Neuronal stem cell (in vitro differentiated cells): ENCODE measurements around the gene DCP1B.

Source experiments
- DNase-seq: peaks from one replicate; pipeline ENCODE4 v3.0.0-alpha.2; 2013; ENCODE audit warnings: low spot score
- H2AFZ ChIP-seq: one replicate; pipeline ENCODE4 v1.6.1; 2013; ENCODE audit warnings: mild to moderate bottlenecking, low read length, inconsistent platforms
- H2AK5ac ChIP-seq: 2 replicates; pipeline ENCODE4 v1.6.1; 2013; ENCODE audit warnings: low read depth, mild to moderate bottlenecking, inconsistent platforms, low read length, moderate library complexity, mixed read lengths
- H2BK120ac ChIP-seq: 2 replicates; pipeline ENCODE4 v1.6.1; 2013; ENCODE audit warnings: low read depth, mild to moderate bottlenecking, inconsistent platforms, low read length, moderate library complexity, mixed read lengths
- H2BK12ac ChIP-seq: one replicate; pipeline ENCODE4 v1.6.1; 2013; ENCODE audit warnings: low read length, inconsistent platforms
- H2BK15ac ChIP-seq: 2 replicates; pipeline ENCODE4 v1.6.1; 2013; ENCODE audit warnings: mild to moderate bottlenecking, low read length, inconsistent platforms, mixed read lengths
- H2BK5ac ChIP-seq: one replicate; pipeline ENCODE4 v1.6.1; 2013; ENCODE audit warnings: inconsistent platforms, mild to moderate bottlenecking, low read length, moderate library complexity
- H3K14ac ChIP-seq: one replicate; pipeline ENCODE4 v1.6.1; 2013; ENCODE audit warnings: low read length, inconsistent platforms
- H3K18ac ChIP-seq: 2 replicates; pipeline ENCODE4 v1.6.1; 2013; ENCODE audit warnings: low read length, inconsistent platforms
- H3K23ac ChIP-seq: 2 replicates; pipeline ENCODE4 v1.6.1; 2013; ENCODE audit warnings: low read depth, mild to moderate bottlenecking, mixed read lengths, low read length, inconsistent platforms; ENCODE audit not compliant: poor library complexity
- H3K27ac ChIP-seq: replicated peaks from 3 replicates; pipeline ENCODE4 v1.5.1; 2013; ENCODE audit warnings: low read length, inconsistent platforms
- H3K27me3 ChIP-seq, 3 experiments: 2 replicates each; pipeline ENCODE4 v1.6.1; 2013; ENCODE audit warnings: low read length in 3 of 3, mild to moderate bottlenecking in 2 of 3, inconsistent platforms in 1 of 3, low read depth in 1 of 3, mixed read lengths in 1 of 3, moderate library complexity in 1 of 3; ENCODE audit not compliant: control insufficient read depth in 3 of 3, insufficient read depth in 3 of 3
- H3K36me3 ChIP-seq, 2 donors: replicated peaks in 1 of 2; 2 replicates each; pipeline ENCODE4 v1.6.1; 2013; ENCODE audit warnings: low read length in 2 of 2; ENCODE audit not compliant: control insufficient read depth in 2 of 2, insufficient read depth in 2 of 2
- H3K4ac ChIP-seq: 2 replicates; pipeline ENCODE4 v1.6.1; 2013; ENCODE audit warnings: inconsistent platforms, mild to moderate bottlenecking, low read length, moderate library complexity
- H3K4me1 ChIP-seq, 2 donors: 1 replicate in 1 of 2; 2 replicates in 1 of 2; pipeline ENCODE4 v1.6.1; 2013; ENCODE audit warnings: low read length in 2 of 2, low read depth in 1 of 2; ENCODE audit not compliant: control insufficient read depth in 2 of 2, insufficient read depth in 1 of 2
- H3K4me2 ChIP-seq: one replicate; pipeline ENCODE4 v1.6.1; 2013; ENCODE audit warnings: mild to moderate bottlenecking, low read length, inconsistent platforms; ENCODE audit not compliant: insufficient read depth, poor library complexity, severe bottlenecking
- H3K4me3 ChIP-seq, 2 donors: 2 replicates each; pipeline ENCODE4 v1.5.1; 2013; ENCODE audit warnings: low read length in 2 of 2, mild to moderate bottlenecking in 2 of 2, inconsistent platforms in 1 of 2, moderate library complexity in 1 of 2
- H3K79me1 ChIP-seq: one replicate; pipeline ENCODE4 v1.6.1; 2013; ENCODE audit warnings: low read depth, mild to moderate bottlenecking, inconsistent platforms, low read length, moderate library complexity
- H3K9ac ChIP-seq: one replicate; pipeline ENCODE4 v1.6.1; 2013; ENCODE audit warnings: mild to moderate bottlenecking, low read depth, low read length, inconsistent platforms; ENCODE audit not compliant: poor library complexity
- H3K9me3 ChIP-seq, 2 donors: replicated peaks in 1 of 2; 2 replicates each; pipeline versions ENCODE3 to v1.6.1; 2013; ENCODE audit warnings: low read length in 2 of 2, mild to moderate bottlenecking in 2 of 2, inconsistent platforms in 1 of 2, low read depth in 1 of 2, mixed read lengths in 1 of 2, moderate library complexity in 1 of 2; ENCODE audit not compliant: control insufficient read depth in 2 of 2, insufficient read depth in 1 of 2
- H4K8ac ChIP-seq: one replicate; pipeline ENCODE4 v1.6.1; 2013; ENCODE audit warnings: low read depth, mild to moderate bottlenecking, inconsistent platforms, low read length, moderate library complexity
- H4K91ac ChIP-seq: one replicate; pipeline ENCODE4 v1.6.1; 2013; ENCODE audit warnings: low read length, low read depth, mild to moderate bottlenecking, inconsistent platforms; ENCODE audit not compliant: poor library complexity
- WGBS, 2 donors: extraction: QIAGEN DNeasy Blood & Tissue Kit; methylation state at CpG; one replicate each; pipeline ENCODE4 v1.1.7; 2013; ENCODE audit warnings: missing lambda C conversion rate in 2 of 2, mixed read lengths in 1 of 2; ENCODE audit not compliant: insufficient read length in 2 of 2, insufficient replicate concordance in 1 of 2; ENCODE audit errors: extremely low coverage in 2 of 2; 5-methylcytosine and 5-hydroxymethylcytosine counted together

DCP1B gene

DNA sequence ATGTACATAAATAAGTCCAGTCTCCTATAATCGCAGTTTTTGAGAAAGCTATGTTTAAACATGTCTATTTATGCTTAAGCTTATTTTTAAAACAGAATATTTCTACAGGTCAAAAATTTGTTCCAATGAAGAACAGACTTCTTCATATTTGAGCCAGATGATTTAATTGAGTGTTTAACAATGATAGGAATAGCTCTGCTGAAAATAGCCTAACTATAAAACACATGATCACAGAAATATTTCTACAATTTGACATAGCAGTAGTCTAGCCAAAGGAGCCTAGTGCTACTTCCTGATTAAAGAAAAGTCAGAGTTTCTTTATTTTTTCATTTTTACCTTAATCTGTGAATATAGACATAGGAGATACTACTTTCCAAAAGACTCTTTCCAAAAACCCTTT lies 29.4 kb downstream of the DCP1B start:
- no peak overlapping the region for H3K23ac ChIP-seq
- H3K79me1 ChIP-seq: no peaks in the 10 kb centered on the region
- no peak overlapping the region for H3K9ac ChIP-seq
- H2BK120ac ChIP-seq: no peak overlapping the region
- peaks cover 0 to 10% of the 10 kb centered on the region in 2 donors for H3K36me3 ChIP-seq
- H3K27ac ChIP-seq: no peak overlapping the region
- no peak overlapping the region for H2AFZ ChIP-seq
- no CpG with 5 or more reads among the region's 1 CpG for WGBS, 2 donors
- H2BK5ac ChIP-seq: no peak overlapping the region
- H3K4me3 ChIP-seq: no peak overlapping the region
- H4K91ac ChIP-seq: no peak overlapping the region
- no peak overlapping the region for H3K4ac ChIP-seq
- H3K4me1 ChIP-seq: peaks cover 0 to 4% of the 10 kb centered on the region in 2 donors
- no peak overlapping the region for H3K14ac ChIP-seq
- no peak for DNase-seq
- H2AK5ac ChIP-seq: no peak overlapping the region
- no peaks in the 10 kb centered on the region for H3K27me3 ChIP-seq
- H2BK15ac ChIP-seq: no peak overlapping the region
- no peaks in the 10 kb centered on the region for H3K9me3 ChIP-seq
- H3K18ac ChIP-seq: no peak overlapping the region
- no peak overlapping the region for H4K8ac ChIP-seq
- H2BK12ac ChIP-seq: no peak overlapping the region
- no peak overlapping the region for H3K4me2 ChIP-seq

GRCh38 chr12:1972856-1973317 lies 31.4 kb downstream of the DCP1B start:
- H3K23ac ChIP-seq: no peak overlapping the region
- H4K8ac ChIP-seq: no peak overlapping the region
- H3K36me3 ChIP-seq: peaks cover 0 to 5% of the 10 kb centered on the region in 2 donors
- H2BK15ac ChIP-seq: no peak overlapping the region
- no CpG with 5 or more reads among the region's 9 CpGs for whole genome bisulfite sequencing, 2 donors
- no peak overlapping the region for H3K14ac ChIP-seq
- no peaks in the 10 kb centered on the region for H3K9me3 ChIP-seq
- H2AK5ac ChIP-seq: no peak overlapping the region
- no peaks in the 10 kb centered on the region for H3K79me1 ChIP-seq
- H3K18ac ChIP-seq: no peak overlapping the region
- DNase-seq: no peak
- H4K91ac ChIP-seq: no peak overlapping the region
- H3K4me2 ChIP-seq: no peak overlapping the region
- H3K4me3 ChIP-seq: peak overlapping the region in 1 of 2 donors; percentile 44
- no peak overlapping the region for H3K4ac ChIP-seq
- no peak overlapping the region for H3K9ac ChIP-seq
- no peak overlapping the region for H2BK5ac ChIP-seq
- no peak overlapping the region for H3K27ac ChIP-seq
- no peak overlapping the region for H2BK12ac ChIP-seq
- H2BK120ac ChIP-seq: no peak overlapping the region
- no peaks in the 10 kb centered on the region for H3K27me3 ChIP-seq
- peaks cover 0 to 4% of the 10 kb centered on the region in 2 donors for H3K4me1 ChIP-seq
- H2AFZ ChIP-seq: no peak overlapping the region

DNA sequence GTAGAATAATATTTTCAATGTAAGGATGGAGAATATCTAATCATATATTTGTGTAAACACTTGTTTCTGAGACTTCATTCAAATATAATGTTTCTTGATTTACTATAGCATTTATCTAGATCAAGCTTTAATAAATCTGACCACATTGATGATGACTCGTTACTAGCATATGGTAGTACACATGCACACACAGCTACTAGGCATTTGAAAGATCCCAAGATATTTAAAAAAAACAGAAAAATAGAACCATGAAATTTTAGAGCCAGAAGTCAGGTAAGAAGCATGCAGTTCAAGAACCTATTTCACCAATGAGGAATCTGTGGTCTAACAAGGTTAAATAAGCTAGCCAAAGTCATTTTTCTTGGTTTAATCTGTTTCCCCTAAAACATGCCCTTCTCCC lies 32.0 kb downstream of the DCP1B start:
- Histone ChIP-seq H3K9me3 (no peaks in the 10 kb centered on the region), H3K4ac (no peak overlapping the region), H2BK5ac (no peak overlapping the region), H3K9ac (no peak overlapping the region), H3K18ac (no peak overlapping the region), H3K4me2 (no peak overlapping the region), H3K79me1 (no peaks in the 10 kb centered on the region), H3K4me3 (no peak overlapping the region), H2BK15ac (no peak overlapping the region), H3K23ac (no peak overlapping the region), H3K36me3 (peaks cover 0 to 6% of the 10 kb centered on the region in 2 donors), H2BK12ac (no peak overlapping the region), H3K27ac (no peak overlapping the region), H3K4me1 (peaks cover 0 to 4% of the 10 kb centered on the region in 2 donors), H4K8ac (no peak overlapping the region), H2AK5ac (no peak overlapping the region), H3K27me3 (no peaks in the 10 kb centered on the region), H2AFZ (no peak overlapping the region), H2BK120ac (no peak overlapping the region), H4K91ac (no peak overlapping the region), H3K14ac (no peak overlapping the region)
- no CpG with 5 or more reads among the region's 1 CpG for WGBS, 2 donors
- DNase-seq: no peak

GRCh38 chr12:1970331-1970900 lies 33.8 kb downstream of the DCP1B start:
- no peak overlapping the region for H2AK5ac ChIP-seq
- no peak overlapping the region for H2AFZ ChIP-seq
- H3K18ac ChIP-seq: no peak overlapping the region
- no peak overlapping the region for H3K9ac ChIP-seq
- no peak overlapping the region for H3K27ac ChIP-seq
- no peak overlapping the region for H3K14ac ChIP-seq
- no peak overlapping the region for H4K8ac ChIP-seq
- H3K4me2 ChIP-seq: no peak overlapping the region
- no peak overlapping the region for H2BK5ac ChIP-seq
- no peak for DNase-seq
- no peak overlapping the region for H3K23ac ChIP-seq
- H2BK120ac ChIP-seq: no peak overlapping the region
- H4K91ac ChIP-seq: no peak overlapping the region
- peaks cover 0 to 4% of the 10 kb centered on the region in 2 donors for H3K4me1 ChIP-seq
- H3K9me3 ChIP-seq: no peaks in the 10 kb centered on the region
- H3K4ac ChIP-seq: no peak overlapping the region
- peaks cover 3 to 19% of the 10 kb centered on the region in 2 donors for H3K36me3 ChIP-seq
- no peaks in the 10 kb centered on the region for H3K27me3 ChIP-seq
- no peak overlapping the region for H2BK15ac ChIP-seq
- WGBS, 2 donors: no CpG with 5 or more reads among the region's 3 CpGs
- H3K79me1 ChIP-seq: no peaks in the 10 kb centered on the region
- no peak overlapping the region for H3K4me3 ChIP-seq
- H2BK12ac ChIP-seq: no peak overlapping the region
